ENCODE data around the gene RUSF1.
"Not testable (repeated sequence)": the region's sequence is repeated elsewhere in the genome, so short reads cannot be mapped to it uniquely, and the experiment has no call there.

RUSF1 gene

GRCh38 chr16:31507929-31508705 lies at the start of gene RUSF1:
Gene RUSF1 (minus strand): TSS chr16:31508391. CDS start chr16:31508373, 18 bp downstream.
- POLR2A ChIA-PET, result interaction anchor here (0.7 to 2.5 kb wide), 17 partner anchors 10 to 422 kb away, joined by 3 to 12 read pairs (median 3); partner anchors contain the start of gene ARMC5
- CTCF ChIA-PET, result interaction anchor here (1.6 kb wide), 1 partner anchor 47 kb away, joined by 5 read pairs; no protein-coding TSS in a partner anchor
- TF ChIP-seq ELF4 (IDR thresholded peaks at IDR 0.05) (peak; percentile 68), SP1 (IDR thresholded peaks at IDR 0.05) (no peak), FOXM1 (IDR thresholded peaks at IDR 0.05; ENCODE audit: borderline replicate concordance) (peak; percentile 12; the same call in 1 of the 2 replicates), L3MBTL2 (conservative IDR thresholded peaks at IDR 0.05) (peak; percentile 64), CTBP1 (IDR thresholded peaks at IDR 0.05; ENCODE audit: borderline replicate concordance) (no peak), BHLHE40 (IDR thresholded peaks at IDR 0.05; ENCODE audit: borderline replicate concordance) (no peak), SUZ12 (IDR thresholded peaks at IDR 0.05) (no peak)
- TF ChIP-seq, protein P1, sequence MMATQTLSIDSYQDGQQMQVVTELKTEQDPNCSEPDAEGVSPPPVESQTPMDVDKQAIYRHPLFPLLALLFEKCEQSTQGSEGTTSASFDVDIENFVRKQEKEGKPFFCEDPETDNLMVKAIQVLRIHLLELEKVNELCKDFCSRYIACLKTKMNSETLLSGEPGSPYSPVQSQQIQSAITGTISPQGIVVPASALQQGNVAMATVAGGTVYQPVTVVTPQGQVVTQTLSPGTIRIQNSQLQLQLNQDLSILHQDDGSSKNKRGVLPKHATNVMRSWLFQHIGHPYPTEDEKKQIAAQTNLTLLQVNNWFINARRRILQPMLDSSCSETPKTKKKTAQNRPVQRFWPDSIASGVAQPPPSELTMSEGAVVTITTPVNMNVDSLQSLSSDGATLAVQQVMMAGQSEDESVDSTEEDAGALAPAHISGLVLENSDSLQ (IDR thresholded peaks at IDR 0.05), result no peak
- peak; percentile 87 for DNase-seq (ENCODE audit: extremely low spot score)

- ChIA-PET POLR2A (no interaction called here), CTCF (no interaction called here)
- TF ChIP-seq SUZ12 (IDR thresholded peaks at IDR 0.05) (no peak), HDGF (IDR thresholded peaks at IDR 0.05; ENCODE audit: borderline replicate concordance) (no peak), CTBP1 (IDR thresholded peaks at IDR 0.05; ENCODE audit: borderline replicate concordance) (no peak), ZNF384 (IDR thresholded peaks at IDR 0.05) (no peak), ELF4 (IDR thresholded peaks at IDR 0.05) (no peak), LEF1 (IDR thresholded peaks at IDR 0.05; ENCODE audit: borderline replicate concordance) (no peak), TARDBP (IDR thresholded peaks at IDR 0.05) (no peak), L3MBTL2 (conservative IDR thresholded peaks at IDR 0.05) (no peak), ARNT (IDR thresholded peaks at IDR 0.05) (no peak), NFRKB (IDR thresholded peaks at IDR 0.05) (no peak), SP1 (IDR thresholded peaks at IDR 0.05) (no peak), FOXM1 (IDR thresholded peaks at IDR 0.05; ENCODE audit: borderline replicate concordance) (no peak), BHLHE40 (IDR thresholded peaks at IDR 0.05; ENCODE audit: borderline replicate concordance) (no peak), FOXK2 (IDR thresholded peaks at IDR 0.05) (no peak), FOXA1 (IDR thresholded peaks at IDR 0.05) (no peak)
- TF ChIP-seq, protein P1 (IDR thresholded peaks at IDR 0.05), result no peak
- no peak for DNase-seq (ENCODE audit: extremely low spot score)
Observed at GRCh38 chr16:31542763-31543162, 34.6 kb upstream of the RUSF1 start.

DNA sequence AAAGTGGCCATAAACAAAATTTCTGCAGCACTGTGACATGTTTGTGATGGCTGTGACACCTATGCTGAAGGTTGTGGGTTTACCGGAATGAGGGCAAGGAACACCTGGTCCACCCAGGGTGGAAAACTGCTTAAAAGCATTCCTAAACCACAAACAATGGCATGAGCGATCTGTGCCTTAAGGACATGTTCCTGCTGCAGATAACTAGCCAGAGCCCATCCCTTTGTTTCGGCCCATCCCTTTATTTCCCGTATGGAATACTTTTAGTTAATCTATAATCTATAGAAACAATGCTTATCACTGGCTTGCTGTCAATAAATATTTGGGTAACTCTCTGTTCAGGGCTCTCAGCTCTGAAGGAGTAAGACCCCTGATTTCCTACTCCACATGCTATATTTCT lies 31.6 kb upstream of the RUSF1 start:
- CTCF ChIA-PET; POLR2A ChIA-PET; DNase-seq (ENCODE audit: extremely low spot score): not testable (repeated sequence)

GRCh38 chr16:31538243-31538598 lies 30.0 kb upstream of the RUSF1 start:
- DNase-seq (ENCODE audit: extremely low spot score); POLR2A ChIA-PET; CTCF ChIA-PET: not testable (repeated sequence)

GRCh38 chr16:31537362-31538242 lies 29.4 kb upstream of the RUSF1 start:
- no peak for DNase-seq (ENCODE audit: extremely low spot score)
- ChIA-PET CTCF (no interaction called here), POLR2A (no interaction called here)
- TF ChIP-seq FOXM1 (IDR thresholded peaks at IDR 0.05; ENCODE audit: borderline replicate concordance) (no peak), BHLHE40 (IDR thresholded peaks at IDR 0.05; ENCODE audit: borderline replicate concordance) (no peak), TARDBP (IDR thresholded peaks at IDR 0.05) (no peak), ZNF384 (IDR thresholded peaks at IDR 0.05) (no peak), FOXK2 (IDR thresholded peaks at IDR 0.05) (no peak), FOXA1 (IDR thresholded peaks at IDR 0.05) (no peak), L3MBTL2 (conservative IDR thresholded peaks at IDR 0.05) (no peak), HDGF (IDR thresholded peaks at IDR 0.05; ENCODE audit: borderline replicate concordance) (no peak), SUZ12 (IDR thresholded peaks at IDR 0.05) (no peak), LEF1 (IDR thresholded peaks at IDR 0.05; ENCODE audit: borderline replicate concordance) (no peak), CTBP1 (IDR thresholded peaks at IDR 0.05; ENCODE audit: borderline replicate concordance) (no peak), SP1 (IDR thresholded peaks at IDR 0.05) (no peak), ARNT (IDR thresholded peaks at IDR 0.05) (no peak), NFRKB (IDR thresholded peaks at IDR 0.05) (no peak), ELF4 (IDR thresholded peaks at IDR 0.05) (no peak)
- TF ChIP-seq, protein P1 (IDR thresholded peaks at IDR 0.05), result no peak

DNA sequence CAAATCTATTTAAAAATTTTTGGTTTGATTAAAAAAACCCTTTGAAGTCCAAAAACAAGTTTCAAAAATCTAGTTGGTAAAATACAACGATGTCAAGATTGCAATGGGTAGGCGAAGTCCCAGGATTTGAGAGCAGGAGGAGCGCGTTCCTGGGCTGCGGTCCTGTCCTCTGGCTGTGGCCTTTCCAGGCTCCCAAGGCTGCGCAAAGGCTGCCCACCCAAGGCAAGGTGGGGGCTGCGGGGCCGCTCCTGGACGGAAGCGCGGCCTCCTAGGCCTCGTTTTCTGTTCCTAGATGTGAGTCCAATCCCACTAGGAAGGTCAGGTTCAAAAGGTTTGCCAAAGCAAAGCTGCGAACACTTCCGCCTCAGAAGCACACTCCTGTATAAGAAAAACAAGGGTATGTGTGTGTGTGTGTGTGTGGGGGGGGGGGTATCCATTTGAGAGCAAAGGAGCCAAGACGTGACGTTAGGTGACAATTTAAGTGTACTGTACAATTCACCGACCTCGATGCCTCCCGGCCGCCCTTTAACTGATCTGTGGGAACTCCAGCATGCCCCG lies 28.7 kb upstream of the RUSF1 start:
- ChIA-PET POLR2A (no interaction called here), CTCF (no interaction called here)
- TF ChIP-seq SUZ12 (IDR thresholded peaks at IDR 0.05) (no peak), FOXK2 (IDR thresholded peaks at IDR 0.05) (no peak), LEF1 (IDR thresholded peaks at IDR 0.05; ENCODE audit: borderline replicate concordance) (no peak), SP1 (IDR thresholded peaks at IDR 0.05) (no peak), ZNF384 (IDR thresholded peaks at IDR 0.05) (no peak), FOXM1 (IDR thresholded peaks at IDR 0.05; ENCODE audit: borderline replicate concordance) (no peak), TARDBP (IDR thresholded peaks at IDR 0.05) (no peak), ARNT (IDR thresholded peaks at IDR 0.05) (no peak)
- no peak for DNase-seq (ENCODE audit: extremely low spot score)

Data from HEK293T (cell line).